ENCODE data around the gene CHRM2.

Gene CHRM2

GRCh38 chr7:136966825-136967224 lies 98.4 kb downstream of the CHRM2 start:
- no peak for FAIRE-seq

GRCh38 chr7:136969761-136970160 lies 101.3 kb downstream of the CHRM2 start:
- no peak for FAIRE-seq

GRCh38 chr7:136971776-136972175 lies 103.3 kb downstream of the CHRM2 start:
- no peak for FAIRE-seq

GRCh38 chr7:136976504-136977251 lies 108.2 kb downstream of the CHRM2 start:
- FAIRE-seq = no peak

- no peak for FAIRE-seq
These were observed 124.9 kb downstream of the CHRM2 start for GRCh38 chr7:136993377-136993776.

GRCh38 chr7:136997735-136998134 lies 129.3 kb downstream of the CHRM2 start:
- no peak for FAIRE-seq

GRCh38 chr7:136998495-136998894 lies 130.0 kb downstream of the CHRM2 start:
- no peak for FAIRE-seq

GRCh38 chr7:137000621-137001020 lies 132.2 kb downstream of the CHRM2 start:
- FAIRE-seq = no peak

- no peak for FAIRE-seq
These were observed 132.6 kb downstream of the CHRM2 start for GRCh38 chr7:137001041-137001440.

GRCh38 chr7:137001478-137001877 lies 133.0 kb downstream of the CHRM2 start:
- FAIRE-seq = no peak

GRCh38 chr7:137003086-137003485 lies 134.6 kb downstream of the CHRM2 start:
- FAIRE-seq = no peak

GRCh38 chr7:137003566-137003965 lies 135.1 kb downstream of the CHRM2 start:
- FAIRE-seq = no peak

GRCh38 chr7:137005873-137006272 lies 137.4 kb downstream of the CHRM2 start:
- no peak for FAIRE-seq

GRCh38 chr7:137006293-137006692 lies 137.8 kb downstream of the CHRM2 start:
- no peak for FAIRE-seq

GRCh38 chr7:137007001-137007694 lies 138.7 kb downstream of the CHRM2 start:
- no peak for FAIRE-seq

GRCh38 chr7:137009404-137009803 lies 141.0 kb downstream of the CHRM2 start:
- no peak for FAIRE-seq

GRCh38 chr7:137015015-137015414 lies 146.6 kb downstream of the CHRM2 start:
- no peak for FAIRE-seq

- no peak for FAIRE-seq
These were observed 148.8 kb downstream of the CHRM2 start for GRCh38 chr7:137017221-137017620.

- no peak for FAIRE-seq
These were observed 150.0 kb downstream of the CHRM2 start for GRCh38 chr7:137018468-137018867.

GRCh38 chr7:137020351-137020750 lies 151.9 kb downstream of the CHRM2 start:
- no peak for FAIRE-seq

GRCh38 chr7:137025469-137026175 lies 157.2 kb downstream of the CHRM2 start:
- FAIRE-seq = no peak

- no peak for FAIRE-seq
These were observed 157.7 kb downstream of the CHRM2 start for GRCh38 chr7:137026176-137026500.

GRCh38 chr7:137032436-137032835 lies 164.0 kb downstream of the CHRM2 start:
- FAIRE-seq = no peak

GRCh38 chr7:137036768-137037167 lies 168.3 kb downstream of the CHRM2 start:
- FAIRE-seq = no peak

Data from A204.1 (cell line).